IPS-18c (cell line): Measurements from ENCODE around the gene MCU.
"Not testable (repeated sequence)": the region's sequence is repeated elsewhere in the genome, so short reads cannot be mapped to it uniquely, and the experiment has no call there.

Source experiments
- H3K4me3 ChIP-seq: 2 replicates; pipeline ENCODE4 v1.7.0; 2013; ENCODE audit warnings: low read depth, mild to moderate bottlenecking, low read length, moderate library complexity; ENCODE audit not compliant: insufficient read depth
- H3K9me3 ChIP-seq: one replicate; pipeline ENCODE4 v1.6.1; 2013; ENCODE audit warnings: mild to moderate bottlenecking, low read length, moderate library complexity; ENCODE audit not compliant: control insufficient read depth, insufficient read depth

MCU gene

GRCh38 chr10:72740528-72740927, 48.6 kb downstream of the MCU start:
- Histone ChIP-seq H3K9me3 (no peaks in the 10 kb centered on the region), H3K4me3 (no peak overlapping the region)

DNA sequence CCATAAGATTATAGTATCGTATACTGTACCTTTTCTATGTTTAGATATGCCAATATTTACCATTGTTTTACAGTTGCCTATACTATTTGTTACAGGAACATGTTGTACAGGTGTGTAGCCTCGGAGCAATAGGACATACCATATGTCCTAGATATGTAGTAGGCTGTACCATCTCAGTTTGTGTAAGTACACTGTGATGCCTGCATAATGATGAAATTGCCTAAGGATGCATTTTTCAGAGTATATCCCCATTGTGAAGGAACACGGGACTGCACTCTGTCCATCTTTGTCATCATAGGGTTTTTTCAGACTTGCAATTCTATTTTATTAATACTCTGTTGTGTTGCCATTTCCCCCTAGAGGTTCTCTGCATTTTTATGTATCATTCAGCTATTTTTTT, 50.1 kb downstream of the MCU start:
- H3K4me3 ChIP-seq = no peak overlapping the region
- H3K9me3 ChIP-seq = no peaks in the 10 kb centered on the region

DNA sequence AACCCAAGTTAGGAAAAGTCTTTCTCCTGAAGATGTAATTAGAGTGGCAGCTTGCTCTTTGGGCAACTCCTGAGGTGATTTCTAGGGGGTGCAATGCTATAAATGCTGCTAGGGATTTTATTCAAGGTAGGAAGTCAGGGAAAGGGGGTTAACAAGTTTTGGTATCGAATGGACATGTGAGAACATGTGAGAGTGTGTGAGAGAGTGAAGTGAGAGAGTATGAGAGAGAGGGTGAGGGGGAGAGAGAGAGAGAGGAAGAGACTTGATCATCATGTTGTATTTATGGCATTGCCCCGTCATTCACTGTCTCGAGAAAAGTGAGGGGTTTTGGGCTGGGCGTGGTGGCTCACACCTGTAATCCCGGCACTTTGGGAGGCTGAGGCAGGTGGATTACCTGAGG, 50.9 kb downstream of the MCU start:
- no peak overlapping the region for H3K4me3 ChIP-seq
- H3K9me3 ChIP-seq = no peaks in the 10 kb centered on the region

GRCh38 chr10:72744566-72744965, 52.6 kb downstream of the MCU start:
- H3K9me3 ChIP-seq = no peaks in the 10 kb centered on the region
- H3K4me3 ChIP-seq = no peak overlapping the region; the same call in 1 of the 2 replicates

DNA sequence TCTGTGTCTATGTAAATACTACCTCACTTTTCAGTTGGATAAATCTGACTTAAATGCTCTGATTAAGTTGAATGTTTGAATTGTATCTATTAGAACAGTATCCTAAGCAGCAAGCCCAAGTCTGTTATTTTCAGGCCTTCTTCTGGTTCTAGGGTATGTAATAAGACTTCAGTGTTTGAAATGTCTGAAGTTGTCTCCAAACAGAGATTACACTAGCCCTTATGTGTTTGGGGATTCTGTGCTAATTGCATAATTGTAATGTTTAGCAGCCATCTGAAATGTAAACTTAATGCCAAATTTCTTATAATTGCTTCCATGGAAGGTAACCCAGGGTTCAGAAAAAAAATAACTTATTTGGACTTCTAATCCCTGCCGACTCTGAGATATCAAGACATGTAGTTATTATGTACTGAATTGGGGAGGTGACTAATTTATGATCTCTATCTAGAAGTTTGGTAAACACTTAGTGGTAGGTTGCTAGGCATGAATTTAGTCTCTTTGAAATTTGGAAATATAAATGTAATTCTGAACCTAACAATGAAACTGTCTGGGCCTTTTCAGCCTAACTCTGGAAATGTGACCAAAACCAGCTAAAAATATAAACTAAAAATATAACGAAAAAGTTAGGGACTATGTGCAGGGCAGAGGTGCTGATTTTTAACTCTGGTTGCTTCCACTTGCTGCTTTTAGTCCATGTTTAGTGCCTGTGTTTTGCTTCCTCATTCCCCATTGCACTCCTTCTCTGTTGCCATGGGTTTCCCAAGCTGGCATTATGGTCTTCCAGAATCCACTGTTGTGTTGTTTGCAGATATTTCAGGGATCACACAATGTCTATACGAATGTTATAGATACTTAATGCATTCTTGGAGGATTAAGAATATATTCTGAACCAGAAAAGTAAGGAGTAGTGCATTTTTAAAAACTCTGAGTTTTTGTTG, 54.8 kb downstream of the MCU start:
- Histone ChIP-seq H3K9me3 (no peaks in the 10 kb centered on the region), H3K4me3 (no peak overlapping the region)

- Histone ChIP-seq H3K9me3 (no peaks in the 10 kb centered on the region), H3K4me3 (no peak overlapping the region)
These were observed 55.6 kb downstream of the MCU start for GRCh38 chr10:72747521-72747920.

DNA sequence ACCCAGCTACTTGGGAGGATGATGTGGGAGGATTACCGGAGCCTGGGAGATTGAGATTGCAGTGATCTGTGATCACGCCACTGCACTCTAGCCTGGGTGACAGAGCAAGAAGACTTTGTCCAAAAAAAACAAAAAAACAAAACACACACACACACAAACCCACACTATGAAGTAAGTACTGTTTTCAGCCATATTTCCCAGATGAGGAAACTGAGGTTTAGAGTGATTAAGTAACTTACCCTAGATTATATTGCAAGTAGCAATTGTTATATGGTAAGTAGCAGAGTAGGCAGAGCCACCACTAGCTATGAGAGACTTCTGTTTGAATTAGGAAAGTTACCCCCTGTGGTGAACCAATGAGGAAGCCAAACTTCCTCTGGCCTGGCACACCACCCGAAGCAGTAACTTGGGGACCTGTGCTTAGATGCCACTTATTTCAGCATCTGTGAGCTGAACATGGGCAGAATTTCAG, 61.9 kb downstream of the MCU start:
- no peak overlapping the region for H3K4me3 ChIP-seq
- no peaks in the 10 kb centered on the region for H3K9me3 ChIP-seq

DNA sequence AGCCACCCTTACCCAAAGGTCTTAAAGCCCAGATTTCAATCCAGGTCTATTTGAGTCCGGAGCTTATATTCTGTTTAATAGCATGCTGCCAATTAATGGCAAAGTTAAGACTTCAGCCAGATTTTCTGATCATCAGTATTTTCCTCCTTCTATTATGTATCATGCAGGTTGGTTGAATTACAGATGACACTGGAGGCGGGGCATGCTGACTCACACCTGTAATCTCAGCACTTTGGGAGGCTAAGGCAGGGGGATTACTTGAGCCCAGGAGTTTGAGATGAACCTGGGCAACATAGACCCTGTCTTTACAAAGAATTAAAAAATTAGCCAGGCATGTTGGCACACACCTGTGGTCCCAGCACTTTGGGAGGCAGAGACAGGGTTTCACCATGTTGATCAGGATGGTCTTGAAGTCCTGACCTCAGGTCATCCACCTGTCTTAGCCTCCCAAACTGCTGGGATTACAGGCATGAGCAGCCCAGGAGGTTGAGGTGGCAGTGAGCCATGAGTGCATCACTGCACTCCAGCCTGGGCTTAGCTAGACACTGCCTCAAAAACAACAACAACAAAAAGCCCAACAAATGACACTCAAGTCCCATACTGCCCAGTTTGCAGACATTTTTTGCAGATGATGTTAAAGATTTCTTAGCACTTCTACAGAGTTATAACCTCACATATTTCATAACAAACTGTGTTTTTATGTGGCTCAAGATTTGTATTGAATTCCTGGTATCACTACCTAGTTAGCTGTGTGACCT, 62.5 kb downstream of the MCU start:
- no peak overlapping the region for H3K4me3 ChIP-seq
- H3K9me3 ChIP-seq = no peaks in the 10 kb centered on the region

- Histone ChIP-seq H3K9me3 (no peaks in the 10 kb centered on the region), H3K4me3 (no peak overlapping the region)
These were observed 64.9 kb downstream of the MCU start for GRCh38 chr10:72756674-72757385.

DNA sequence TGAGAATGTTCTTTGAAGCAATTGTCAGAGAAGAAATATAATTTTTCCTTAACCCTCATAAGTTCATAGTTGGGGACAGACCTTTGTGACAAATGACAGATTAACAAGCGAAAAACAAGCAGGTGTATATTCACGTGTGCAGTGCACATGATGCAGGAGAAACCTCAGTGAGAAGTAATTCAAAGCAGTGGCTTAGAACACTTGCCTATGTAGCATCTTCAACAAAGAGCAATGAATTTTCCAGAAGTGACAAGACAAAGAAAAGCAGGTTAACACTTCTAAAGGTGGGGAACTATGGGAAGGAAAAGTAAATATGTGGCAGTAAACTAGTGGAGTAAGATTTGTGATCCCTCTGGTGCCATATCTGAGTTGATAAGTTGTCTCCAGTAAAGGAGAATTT, 65.8 kb downstream of the MCU start:
- no peak overlapping the region for H3K4me3 ChIP-seq
- H3K9me3 ChIP-seq = no peaks in the 10 kb centered on the region

DNA sequence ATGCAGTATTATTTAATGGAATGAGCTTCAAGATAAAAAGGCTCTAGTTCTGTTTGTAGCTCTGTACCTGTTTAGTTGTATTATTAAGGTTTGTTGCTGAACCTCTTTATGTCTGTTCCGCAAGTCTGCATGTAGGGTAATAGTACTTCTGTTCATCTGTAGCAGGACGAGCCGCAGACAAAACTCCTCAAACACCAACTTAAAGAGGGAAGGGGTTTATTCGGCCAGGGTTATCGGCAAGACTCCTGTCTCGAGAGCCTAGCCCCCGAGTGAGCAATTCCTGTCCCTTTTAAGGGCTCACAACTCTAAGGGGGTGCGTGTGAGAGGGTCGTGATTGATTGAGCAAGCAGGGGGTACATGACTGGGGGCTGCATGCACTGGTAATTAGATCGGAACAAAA, 67.0 kb downstream of the MCU start:
- not testable (repeated sequence) for H3K4me3 ChIP-seq, H3K9me3 ChIP-seq

- H3K9me3 ChIP-seq = no peaks in the 10 kb centered on the region
- H3K4me3 ChIP-seq = no peak overlapping the region
These were observed 67.6 kb downstream of the MCU start for GRCh38 chr10:72759584-72759983.

GRCh38 chr10:72761498-72761897, 69.6 kb downstream of the MCU start:
- Histone ChIP-seq H3K9me3 (no peaks in the 10 kb centered on the region), H3K4me3 (no peak overlapping the region)

GRCh38 chr10:72762042-72762441, 70.1 kb downstream of the MCU start:
- Histone ChIP-seq H3K4me3 (no peak overlapping the region), H3K9me3 (no peaks in the 10 kb centered on the region)

DNA sequence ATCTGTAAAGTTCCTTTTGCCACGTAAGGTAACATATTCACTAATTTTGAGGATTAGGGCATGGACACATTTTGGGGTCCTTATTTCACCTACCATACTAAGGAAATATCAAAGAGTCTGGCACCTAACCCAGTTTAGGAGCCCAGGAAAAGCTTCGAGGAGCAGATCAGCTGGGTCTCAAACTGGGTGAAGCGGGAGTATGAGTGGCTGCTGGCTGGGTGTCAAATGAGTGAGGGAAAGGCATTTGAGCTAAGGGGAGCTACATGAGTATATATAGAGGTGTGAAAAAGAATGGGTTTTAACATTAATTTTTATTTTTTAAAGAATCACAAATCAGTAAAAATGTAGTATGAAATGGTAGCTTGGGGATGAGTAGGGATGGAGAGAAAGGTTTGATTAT, 71.3 kb downstream of the MCU start:
- Histone ChIP-seq H3K9me3 (no peaks in the 10 kb centered on the region), H3K4me3 (no peak overlapping the region)

- Histone ChIP-seq H3K4me3 (no peak overlapping the region), H3K9me3 (no peaks in the 10 kb centered on the region)
These were observed 72.2 kb downstream of the MCU start for GRCh38 chr10:72764151-72764550.

DNA sequence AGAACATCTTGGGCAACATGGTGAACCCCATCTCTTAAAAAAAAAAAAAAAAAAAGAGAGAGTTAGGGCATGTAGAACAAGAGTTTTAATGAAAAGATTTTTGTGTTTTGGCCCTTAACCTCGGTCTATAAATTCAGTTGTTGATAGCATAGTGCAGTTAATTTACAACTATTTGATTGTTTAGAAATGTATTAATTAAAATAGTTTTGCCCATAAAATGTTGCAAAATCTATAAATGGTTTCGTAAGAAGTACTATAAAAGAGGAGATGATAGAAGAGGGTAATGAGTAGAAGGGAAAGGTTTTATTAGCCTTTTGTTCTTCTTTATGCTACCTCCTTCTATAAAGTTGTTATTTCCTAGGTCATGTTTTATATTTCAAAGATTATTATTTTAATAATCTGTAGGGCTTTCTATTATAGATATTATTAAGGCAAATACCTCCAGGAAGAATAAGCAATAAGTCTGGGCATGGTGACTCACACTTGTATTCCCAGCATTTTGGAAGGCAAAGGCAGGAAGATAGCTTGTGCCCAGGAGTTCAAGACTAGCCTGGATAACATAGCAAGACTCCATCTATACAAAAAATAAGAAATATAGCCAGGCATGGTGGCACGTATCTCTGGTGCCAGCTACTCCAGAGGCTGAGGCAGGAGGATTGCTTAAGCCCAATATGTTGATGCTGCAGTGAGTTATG, 73.3 kb downstream of the MCU start:
- no peak overlapping the region for H3K4me3 ChIP-seq
- no peaks in the 10 kb centered on the region for H3K9me3 ChIP-seq
